HG02588 (cell line): Measurements from ENCODE around the gene SPA17.

Experiments
- ATAC-seq: cut with Tn5 transposase; IDR thresholded peaks from one replicate; pipeline ENCODE4 v1.9.1; 2021; ENCODE audit warnings: mild to moderate bottlenecking, moderate library complexity; ENCODE audit not compliant: unreplicated experiment

SPA17 gene

DNA sequence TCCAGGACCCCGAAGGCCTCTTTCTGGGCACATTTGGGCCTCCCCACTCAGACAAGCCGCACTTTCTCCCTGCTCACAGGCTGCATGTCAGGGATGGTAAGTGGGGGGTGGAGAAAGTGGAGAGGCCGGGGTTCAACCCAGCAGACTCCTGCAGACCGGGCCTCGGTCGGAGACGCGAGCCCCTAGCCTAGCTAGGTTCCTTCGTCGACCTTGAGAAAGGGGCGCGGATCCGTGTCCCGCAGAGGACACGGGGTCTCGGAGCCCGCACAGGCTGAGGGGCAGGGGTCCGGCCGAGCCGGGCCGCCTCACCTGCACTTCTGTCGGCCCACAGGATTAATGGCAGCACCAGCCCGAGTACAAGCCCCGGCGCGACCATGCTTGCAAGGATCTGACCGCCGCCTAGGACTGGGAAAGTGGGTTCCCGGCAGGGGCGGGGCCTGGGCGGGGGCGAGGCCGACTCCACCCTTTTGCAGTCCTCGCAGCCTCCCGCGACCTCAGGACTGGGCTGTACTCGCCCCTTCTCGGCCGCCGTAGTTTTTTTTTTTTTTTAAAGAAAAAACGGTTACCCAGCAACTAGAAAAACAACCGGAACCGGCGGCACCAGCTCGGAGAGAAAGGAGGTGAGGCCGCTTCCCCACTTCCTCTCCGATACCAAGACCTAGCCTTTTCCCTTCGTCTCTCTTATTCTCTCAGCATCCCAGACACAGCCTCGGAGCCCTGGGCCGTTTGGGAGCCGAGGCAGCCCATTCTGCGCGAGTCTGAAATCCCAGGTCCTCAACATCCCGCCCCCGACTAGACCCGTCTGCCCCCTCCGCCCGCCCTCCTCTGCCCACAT is at the start of gene SPA17, which contains the start of gene SIAE:
SPA17 (plus strand) TSS at position 572 of the 835 bp plus-strand sequence. CDS start 1,361 bp downstream, outside the sequence.
SIAE (minus strand) TSS at position 407 of the 835 bp plus-strand sequence; CDS start at position 376, 31 bp downstream.
- peak; percentile 89 for ATAC-seq

GRCh38 chr11:124625504-124626168 is 48.1 kb upstream of the SPA17 start:
- ATAC-seq: no peak

DNA sequence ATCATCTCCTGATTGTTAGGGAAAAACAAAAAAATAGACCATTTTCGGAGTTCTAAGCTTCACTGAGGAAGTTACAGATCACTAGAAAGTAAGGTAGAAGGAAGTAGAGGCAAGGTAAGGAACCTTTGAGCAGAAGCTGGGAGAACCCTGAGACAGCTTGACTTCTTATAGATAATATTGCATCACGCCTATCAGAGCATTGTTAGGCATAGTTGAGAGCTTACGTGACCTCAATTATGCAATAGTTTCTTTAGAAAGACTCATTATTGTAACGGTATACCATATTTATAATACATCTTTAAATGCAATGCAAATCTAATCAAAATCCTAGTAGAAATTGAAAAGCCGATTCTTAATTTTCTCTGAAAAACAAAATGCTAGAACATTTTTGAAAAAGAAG is 46.2 kb upstream of the SPA17 start:
- no peak for ATAC-seq

DNA sequence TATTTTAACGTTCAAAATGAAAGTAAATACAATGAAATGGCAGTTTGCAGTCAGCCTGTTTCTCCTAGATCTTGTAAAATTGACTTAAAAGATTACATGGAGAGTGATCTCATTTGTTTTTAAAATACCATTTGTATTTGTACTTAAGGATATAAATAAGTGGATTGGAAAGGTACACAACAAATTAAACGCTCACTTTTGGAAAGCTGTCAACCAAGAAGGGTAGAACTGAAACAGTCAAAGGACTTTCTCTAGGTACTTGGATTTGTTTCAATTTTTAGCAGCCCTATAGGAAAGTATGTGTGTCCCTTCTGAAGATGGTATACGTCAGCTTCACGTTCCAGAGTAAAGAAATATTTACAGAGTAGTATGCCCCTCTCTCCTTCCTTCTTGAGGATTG is 43.7 kb upstream of the SPA17 start:
- no peak for ATAC-seq

DNA sequence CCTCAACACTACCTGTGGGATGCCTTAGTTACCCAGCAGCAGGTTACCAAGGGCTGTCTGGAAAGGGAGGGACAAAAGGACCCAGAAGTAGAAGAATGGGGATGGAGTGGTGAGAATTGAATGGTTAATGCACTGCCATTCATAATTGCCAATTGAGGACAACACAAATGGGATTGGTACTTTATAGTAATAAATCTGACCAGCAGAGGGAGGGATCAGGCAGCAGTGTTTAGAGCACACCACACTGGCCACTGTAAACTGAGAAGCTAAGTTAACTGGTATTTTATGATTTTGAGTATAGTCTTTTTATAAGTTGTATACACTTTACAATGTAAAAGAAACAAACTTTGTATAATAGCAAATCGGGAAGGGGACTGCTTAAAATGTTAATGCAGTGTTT is 40.3 kb upstream of the SPA17 start:
- no peak for ATAC-seq

DNA sequence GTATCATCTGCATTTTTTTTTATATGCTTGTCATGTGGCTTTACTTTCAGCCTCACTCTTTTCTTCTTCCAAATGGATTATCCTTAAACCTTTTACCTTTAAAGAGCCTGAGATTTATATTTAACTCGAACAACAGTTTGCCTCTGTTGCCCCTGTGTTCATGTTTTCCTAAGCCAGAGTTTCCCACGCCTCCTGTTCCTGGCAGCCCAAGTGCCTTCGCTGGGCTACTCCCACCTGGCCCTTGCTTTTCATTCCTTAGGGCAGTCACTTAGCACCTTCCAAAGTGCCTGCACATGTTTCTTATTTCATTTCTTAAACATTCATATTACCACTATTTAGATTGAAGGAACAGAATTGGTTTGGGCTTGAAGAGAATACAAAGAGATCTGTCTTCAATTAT is 37.8 kb upstream of the SPA17 start:
- ATAC-seq: no peak

DNA sequence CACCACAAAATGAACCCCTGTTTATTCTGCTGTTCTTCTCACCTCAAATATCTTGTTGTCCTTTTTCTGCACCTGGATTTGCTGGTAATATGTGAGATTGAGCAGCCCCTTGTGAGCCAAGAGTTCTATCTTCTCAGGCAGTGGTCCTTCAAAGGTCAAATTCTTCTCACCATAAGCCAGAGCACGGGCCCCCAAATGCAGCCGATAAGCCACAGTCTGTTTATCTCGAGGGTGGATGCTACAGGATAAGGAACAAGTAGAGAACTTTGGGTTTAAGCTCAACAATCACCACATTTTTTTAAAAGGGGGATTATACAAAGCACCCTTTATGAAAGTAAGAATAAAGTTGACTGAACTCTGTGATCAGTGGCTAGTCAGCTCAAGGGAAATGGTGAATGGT is 35.2 kb upstream of the SPA17 start:
- no peak for ATAC-seq

GRCh38 chr11:124639186-124639585 is 34.5 kb upstream of the SPA17 start:
- no peak for ATAC-seq

DNA sequence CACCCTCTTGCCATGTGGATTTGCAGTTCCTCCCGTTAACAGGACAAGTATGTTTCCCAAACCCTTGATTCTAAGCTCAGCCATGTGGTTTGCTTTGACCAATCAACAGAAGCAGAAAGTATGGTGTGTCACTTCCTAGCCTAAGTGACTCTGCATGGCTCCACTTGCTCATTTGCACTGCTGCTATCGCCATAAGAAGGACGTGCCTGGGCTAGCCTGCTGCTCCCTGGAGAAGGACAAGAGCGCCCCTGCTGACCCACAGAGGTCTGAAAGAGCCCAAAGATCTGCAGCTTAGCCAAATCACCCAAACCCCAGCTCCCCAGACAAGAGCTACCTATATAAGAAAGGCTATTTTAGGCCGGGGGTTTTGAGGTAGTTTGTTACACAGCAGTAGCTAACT is 33.0 kb upstream of the SPA17 start:
- ATAC-seq: no peak

- ATAC-seq: no peak
Measured at GRCh38 chr11:124642628-124643027, 31.1 kb upstream of the SPA17 start.

DNA sequence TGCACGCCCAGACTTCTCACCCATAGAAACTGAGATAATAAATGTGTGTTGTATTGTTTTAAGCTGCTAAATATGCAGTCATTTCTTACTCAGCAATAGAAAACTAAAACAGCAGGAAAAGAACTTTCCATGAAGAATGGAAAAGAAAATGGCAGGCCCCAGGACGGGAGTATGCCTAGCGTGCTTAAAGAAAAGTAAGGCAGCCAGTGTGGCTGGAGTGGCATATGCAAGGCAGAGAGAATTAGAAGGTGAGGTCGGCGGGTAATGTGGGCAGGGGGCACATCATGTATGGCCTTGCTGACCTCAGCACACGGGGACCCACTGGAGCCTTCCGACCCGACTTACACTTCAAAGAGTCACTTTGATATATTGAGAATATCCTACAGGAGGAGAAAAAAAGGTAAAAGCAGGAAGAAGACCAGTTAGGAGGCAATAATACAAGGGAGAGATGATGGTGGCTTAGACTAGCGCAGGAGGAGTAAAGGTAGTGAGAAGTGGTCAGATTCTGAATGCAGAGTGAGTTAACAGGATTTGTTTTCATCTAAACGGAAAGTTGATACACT is 30.6 kb upstream of the SPA17 start:
- no peak for ATAC-seq

- no peak for ATAC-seq
Measured at GRCh38 chr11:124643605-124644425, 29.9 kb upstream of the SPA17 start.

DNA sequence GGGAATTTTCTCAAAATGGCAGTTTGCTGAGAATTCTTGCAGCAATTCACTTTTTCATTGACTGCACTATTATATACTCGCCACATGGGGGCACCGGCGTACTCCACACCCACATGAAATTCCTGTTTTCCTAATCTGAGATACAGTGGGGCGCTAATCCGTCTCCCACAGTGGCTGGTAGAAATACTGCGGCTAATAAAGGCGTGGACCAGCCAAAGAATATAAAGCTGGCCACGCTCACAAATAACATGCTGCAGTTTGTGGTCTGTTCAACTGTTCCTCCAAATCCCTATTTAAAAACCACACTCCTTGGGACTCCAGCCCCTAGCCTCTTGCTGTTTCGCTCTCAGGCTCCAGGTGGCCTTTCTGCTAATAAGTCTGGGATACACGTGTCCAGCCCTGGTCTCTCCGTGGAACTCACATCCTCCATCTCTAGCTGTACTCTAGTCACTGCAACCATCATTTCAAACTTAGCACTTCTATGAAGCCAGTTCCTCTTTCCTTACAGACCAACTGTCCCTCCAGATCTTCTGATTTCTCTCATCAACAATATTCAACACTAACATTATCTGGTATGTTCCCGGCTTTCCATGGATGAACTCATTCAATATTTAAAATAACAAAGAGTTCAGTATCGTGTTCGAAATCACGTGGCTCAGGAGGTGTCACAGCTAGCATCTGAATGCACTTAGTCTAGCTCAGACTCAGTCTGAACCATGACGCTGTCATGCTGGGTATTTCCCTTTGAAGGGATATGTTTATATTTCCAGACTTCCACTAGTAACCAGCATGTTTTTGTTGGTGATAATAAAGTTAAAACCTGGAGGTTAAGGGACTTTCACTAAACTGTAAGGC is 29.1 kb upstream of the SPA17 start:
- peak; percentile 72 for ATAC-seq

- no peak for ATAC-seq
Measured at GRCh38 chr11:124646148-124646547, 27.6 kb upstream of the SPA17 start.

- no peak for ATAC-seq
Measured at GRCh38 chr11:124648610-124649009, 25.1 kb upstream of the SPA17 start.

- ATAC-seq: no peak
Measured at GRCh38 chr11:124656774-124657630, 16.7 kb upstream of the SPA17 start.

DNA sequence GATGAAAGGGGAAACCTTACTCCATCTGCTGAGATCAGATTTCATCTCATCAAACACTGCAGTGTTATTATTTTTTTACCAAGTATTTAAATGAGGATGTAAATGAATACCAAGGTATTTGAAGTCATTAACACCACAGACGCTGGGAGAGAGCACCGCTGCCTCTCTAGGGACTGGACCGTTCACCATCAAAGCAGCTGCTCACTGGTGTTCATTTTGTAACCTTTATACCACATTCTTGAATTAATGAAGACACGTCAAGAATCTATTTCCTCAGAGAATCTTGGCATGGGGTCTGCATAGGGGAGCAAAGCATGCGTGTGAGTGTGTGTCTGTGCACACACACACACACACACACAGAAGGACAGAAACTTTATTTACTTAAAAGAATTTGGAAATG is 15.8 kb upstream of the SPA17 start:
- no peak for ATAC-seq

DNA sequence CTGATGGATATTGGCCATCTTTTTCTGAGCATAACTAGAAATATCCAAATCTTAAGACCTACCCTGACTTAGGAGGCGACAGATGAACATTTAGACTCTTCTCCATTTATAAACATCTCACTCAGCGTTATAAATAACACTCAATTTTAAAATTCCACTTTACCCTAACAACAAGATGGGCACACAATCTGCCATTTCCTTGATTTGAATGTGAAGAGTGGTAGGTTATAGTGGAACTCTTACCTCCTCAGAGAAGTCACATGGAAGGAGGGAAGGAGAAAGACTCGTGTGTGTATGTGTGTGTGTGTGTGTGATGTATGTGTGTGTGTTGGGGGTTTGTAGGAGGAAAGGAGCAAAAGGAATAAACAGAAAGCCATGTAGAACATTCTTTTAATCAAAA is 15.2 kb upstream of the SPA17 start:
- no peak for ATAC-seq

GRCh38 chr11:124658986-124659385 is 14.7 kb upstream of the SPA17 start:
- ATAC-seq: no peak
